ENCODE measurements around the gene SLC18A3.

The SLC18A3 gene

GRCh38 chr10:49610458-49611165, 502 bp downstream of the SLC18A3 start:
- in situ Hi-C loops (cut with HindIII; ENCODE audit: low sequenced_read_pairs), result no loop called here

GRCh38 chr10:49611166-49611815, 1.2 kb downstream of the SLC18A3 start:
- in situ Hi-C loops (cut with HindIII; ENCODE audit: low sequenced_read_pairs), result no loop called here

GRCh38 chr10:49611816-49612512, 1.9 kb downstream of the SLC18A3 start:
- in situ Hi-C loops (cut with HindIII; ENCODE audit: low sequenced_read_pairs), result no loop called here

- in situ Hi-C loops (cut with HindIII; ENCODE audit: low sequenced_read_pairs), result no loop called here
These were observed 2.5 kb downstream of the SLC18A3 start for GRCh38 chr10:49612513-49613164.

- in situ Hi-C loops (cut with HindIII; ENCODE audit: low sequenced_read_pairs), result no loop called here
These were observed 3.2 kb downstream of the SLC18A3 start for GRCh38 chr10:49613165-49613881.

- in situ Hi-C loops (cut with HindIII; ENCODE audit: low sequenced_read_pairs), result no loop called here
These were observed 3.8 kb downstream of the SLC18A3 start, which contains the start of gene CHAT for GRCh38 chr10:49613882-49614241. TSS of gene CHAT (plus strand) at chr10:49614037. CDS start at chr10:49614190, 153 bp downstream.

GRCh38 chr10:49614242-49615198, 4.4 kb downstream of the SLC18A3 start:
- in situ Hi-C loops (cut with HindIII; ENCODE audit: low sequenced_read_pairs), result no loop called here

GRCh38 chr10:49615213-49615612, 5.1 kb downstream of the SLC18A3 start:
- in situ Hi-C loops (cut with HindIII; ENCODE audit: low sequenced_read_pairs), result no loop called here

GRCh38 chr10:49615721-49616120, 5.6 kb downstream of the SLC18A3 start:
- in situ Hi-C loops (cut with HindIII; ENCODE audit: low sequenced_read_pairs), result no loop called here

GRCh38 chr10:49616421-49617101, 6.5 kb downstream of the SLC18A3 start:
- in situ Hi-C loops (cut with HindIII; ENCODE audit: low sequenced_read_pairs), result no loop called here

- in situ Hi-C loops (cut with HindIII; ENCODE audit: low sequenced_read_pairs), result no loop called here
These were observed 7.3 kb downstream of the SLC18A3 start for GRCh38 chr10:49617121-49618020.

- in situ Hi-C loops (cut with HindIII; ENCODE audit: low sequenced_read_pairs), result no loop called here
These were observed 8.7 kb downstream of the SLC18A3 start for GRCh38 chr10:49618821-49619220.

GRCh38 chr10:49619613-49620012, 9.5 kb downstream of the SLC18A3 start:
- in situ Hi-C loops (cut with HindIII; ENCODE audit: low sequenced_read_pairs), result no loop called here

GRCh38 chr10:49620286-49620810, 10.2 kb downstream of the SLC18A3 start:
- in situ Hi-C loops (cut with HindIII; ENCODE audit: low sequenced_read_pairs), result no loop called here

GRCh38 chr10:49620841-49621378, 10.8 kb downstream of the SLC18A3 start:
- in situ Hi-C loops (cut with HindIII; ENCODE audit: low sequenced_read_pairs), result no loop called here

GRCh38 chr10:49621561-49621960, 11.5 kb downstream of the SLC18A3 start:
- in situ Hi-C loops (cut with HindIII; ENCODE audit: low sequenced_read_pairs), result no loop called here
